HEK293 (cell line): ENCODE measurements around the gene LIMA1.

Experiments
- CTCF ChIA-PET: fragments of 350-600 bp; formaldehyde crosslinking; extraction: SDS; loops from one replicate; lab custom pipeline; 2021; ENCODE audit warnings: antibody characterized with exemption; lab: Yijun Ruan, JAX
- POLR2A ChIA-PET: fragments of 300-600 bp; formaldehyde crosslinking; extraction: SDS; loops from one replicate; lab custom pipeline; 2020; ENCODE audit warnings: antibody characterized with exemption, inconsistent platforms; lab: Yijun Ruan, JAX
- H3K27ac ChIP-seq: fragments of 200-500 bp; sonication (Bioruptor generic); 2 replicates; pipeline ENCODE4 v1.5.1; 2014; ENCODE audit warnings: low read depth, low read length, control low read depth, inconsistent platforms; ENCODE audit errors: extremely low read depth
- H3K36me3 ChIP-seq, 2 experiments: fragments of 200-500 bp in 1 of 2; sonication (Bioruptor generic) in 1 of 2; 1 replicate in 1 of 2; 2 replicates in 1 of 2; pipeline ENCODE4 v1.5.1; 2014 to 2017; ENCODE audit warnings: inconsistent platforms in 2 of 2, low read length in 2 of 2; ENCODE audit not compliant: control insufficient read depth in 2 of 2, insufficient read depth in 1 of 2
- H3K4me1 ChIP-seq: fragments of 200-500 bp; sonication (Bioruptor generic); 2 replicates; pipeline ENCODE4 v1.5.1; 2014; ENCODE audit warnings: mild to moderate bottlenecking, low read length, inconsistent platforms; ENCODE audit not compliant: control insufficient read depth, insufficient read depth
- H3K4me3 ChIP-seq: 2 replicates; pipeline ENCODE4 v1.5.1; 2011; ENCODE audit warnings: low read depth, mild to moderate bottlenecking, control low read depth, low read length, moderate library complexity
- H3K9me3 ChIP-seq: fragments of 200-500 bp; sonication (Bioruptor generic); 2 replicates; pipeline ENCODE4 v1.5.1; 2014; ENCODE audit warnings: low read depth, low read length, inconsistent platforms; ENCODE audit not compliant: control insufficient read depth, insufficient read depth
- CTCF ChIP-seq: fragments of 450-650 bp; formaldehyde crosslinking; IDR thresholded peaks from 2 replicates; pipeline ENCODE4 v1.5.1; 2016; ENCODE audit warnings: missing biosample characterization, missing genetic modification characterization
- PRDM1 ChIP-seq: fragments of 450-650 bp; formaldehyde crosslinking; IDR thresholded peaks from 2 replicates; pipeline ENCODE4; 2016; ENCODE audit warnings: missing biosample characterization, missing genetic modification characterization
- PRDM6 ChIP-seq: fragments of 450-650 bp; formaldehyde crosslinking; IDR thresholded peaks from 2 replicates; pipeline ENCODE4 v1.5.1; 2017; ENCODE audit warnings: missing biosample characterization, missing genetic modification characterization
- SCRT2 ChIP-seq: fragments of 450-650 bp; formaldehyde crosslinking; IDR thresholded peaks from 2 replicates; pipeline ENCODE4 v1.5.1; 2016; ENCODE audit warnings: missing biosample characterization, missing genetic modification characterization
- ZNF133 ChIP-seq: fragments of 450-650 bp; formaldehyde crosslinking; IDR thresholded peaks from 2 replicates; pipeline ENCODE4 v1.5.1; 2016; ENCODE audit warnings: missing biosample characterization, missing genetic modification characterization
- ZNF140 ChIP-seq: fragments of 450-650 bp; formaldehyde crosslinking; IDR thresholded peaks from 2 replicates; pipeline ENCODE4 v1.5.1; 2016; ENCODE audit warnings: missing biosample characterization, missing genetic modification characterization
- ZNF221 ChIP-seq: fragments of 450-650 bp; formaldehyde crosslinking; IDR thresholded peaks from 2 replicates; pipeline ENCODE4 v1.5.1; 2017; ENCODE audit warnings: missing biosample characterization, missing genetic modification characterization, borderline replicate concordance
- ZNF274 ChIP-seq, 2 experiments: fragments of 200-500 bp in 1 of 2; fragments of 450-650 bp in 1 of 2; sonication (Bioruptor generic) in 1 of 2; formaldehyde crosslinking in 1 of 2; IDR thresholded peaks; 2 replicates each; pipeline versions ENCODE4 v1.5.1 to v1.6.1; 2014 to 2016; ENCODE audit warnings: borderline replicate concordance in 1 of 2, inconsistent platforms in 1 of 2, low read length in 1 of 2, missing biosample characterization in 1 of 2, missing genetic modification characterization in 1 of 2
- ZNF416 ChIP-seq: fragments of 450-650 bp; formaldehyde crosslinking; IDR thresholded peaks from 2 replicates; pipeline ENCODE4 v1.5.1; 2016; ENCODE audit warnings: missing biosample characterization, missing genetic modification characterization
- ZNF501 ChIP-seq: fragments of 450-650 bp; formaldehyde crosslinking; IDR thresholded peaks from 2 replicates; pipeline ENCODE4 v1.5.1; 2016; ENCODE audit warnings: missing biosample characterization, missing genetic modification characterization
- ZSCAN18 ChIP-seq: fragments of 450-650 bp; formaldehyde crosslinking; IDR thresholded peaks from 2 replicates; pipeline ENCODE4 v1.5.1; 2016; ENCODE audit warnings: missing biosample characterization, missing genetic modification characterization

Gene LIMA1

GRCh38 chr12:50246197-50246865 is 37.0 kb downstream of the LIMA1 start:
- Histone ChIP-seq H3K4me3 (no peak overlapping the region), H3K9me3 (no peaks in the 10 kb centered on the region), H3K36me3 (no peaks in the 10 kb centered on the region), H3K27ac (no peak overlapping the region), H3K4me1 (peaks cover 12% of the 10 kb centered on the region)
- no peak for TF ChIP-seq ZNF416 (tag by site-specific recombination)
- TF ChIP-seq ZNF501 (tag by site-specific recombination) = no peak
- peak; percentile 35; the same call in 1 of the 2 replicates for TF ChIP-seq PRDM1 (tag by site-specific recombination)
- TF ChIP-seq ZNF274 (IDR thresholded peaks at IDR 0.05; ENCODE audit: low read length) = no peak
- no peak for TF ChIP-seq ZNF274 (tag by site-specific recombination; IDR thresholded peaks at IDR 0.05; ENCODE audit: borderline replicate concordance)
- ChIA-PET POLR2A (interaction anchor here (0.5 to 2.0 kb wide), 5 partner anchors 14 to 135 kb away, joined by 3 to 9 read pairs (median 4); partner anchors contain the start of gene LIMA1), CTCF (interaction anchor here (1.1 to 1.3 kb wide), 2 partner anchors 11 to 15 kb away, joined by 3 to 4 read pairs; no protein-coding TSS in a partner anchor)

- no peak overlapping the region for H3K4me3 ChIP-seq
- peaks cover 18% of the 10 kb centered on the region for H3K4me1 ChIP-seq
Observed at GRCh38 chr12:50243507-50243906, 39.8 kb downstream of the LIMA1 start.

GRCh38 chr12:50242751-50243191 is 40.5 kb downstream of the LIMA1 start:
- no peak overlapping the region for H3K27ac ChIP-seq
- POLR2A ChIA-PET = interaction anchor here (1.6 kb wide), 1 partner anchor 131 kb away, joined by 4 read pairs; no protein-coding TSS in a partner anchor
- no peak overlapping the region for H3K4me3 ChIP-seq
- no peaks in the 10 kb centered on the region for H3K9me3 ChIP-seq
- peak; percentile 54; the same call in 1 of the 2 replicates for TF ChIP-seq PRDM6 (tag by site-specific recombination)
- no peak for TF ChIP-seq ZNF221
- CTCF ChIA-PET = interaction anchor here (0.7 to 1.3 kb wide), 5 partner anchors 10 to 1782 kb away, joined by 3 to 4 read pairs (median 3); no protein-coding TSS in a partner anchor
- H3K4me1 ChIP-seq = peaks cover 18% of the 10 kb centered on the region
- no peaks in the 10 kb centered on the region for H3K36me3 ChIP-seq

More at GRCh38 chr12:50243507-50243906, 39.8 kb downstream of the LIMA1 start:
- Histone ChIP-seq H3K36me3 (no peaks in the 10 kb centered on the region), H3K9me3 (no peaks in the 10 kb centered on the region), H3K27ac (no peak overlapping the region)
- ChIA-PET POLR2A (interaction anchor here (0.5 to 1.6 kb wide), 2 partner anchors 132 to 412 kb away, joined by 3 to 4 read pairs; no protein-coding TSS in a partner anchor), CTCF (interaction anchor here (1.1 to 1.3 kb wide), 2 partner anchors 47 to 174 kb away, joined by 3 read pairs; no protein-coding TSS in a partner anchor)
- TF ChIP-seq SCRT2 (tag by site-specific recombination) (peak; percentile 62), ZNF140 (tag by site-specific recombination) (no peak)

GRCh38 chr12:50241178-50241577 is 42.1 kb downstream of the LIMA1 start:
- ChIA-PET CTCF (interaction anchor here (1.3 kb wide), 1 partner anchor 73 kb away, joined by 3 read pairs; no protein-coding TSS in a partner anchor), POLR2A (no interaction called here)
- no peaks in the 10 kb centered on the region; a peak in 1 of 3 replicates for H3K36me3 ChIP-seq
- H3K9me3 ChIP-seq = no peaks in the 10 kb centered on the region
- peak; percentile 35; the same call in 1 of the 2 replicates for TF ChIP-seq ZNF133
- no peak for TF ChIP-seq ZSCAN18 (tag by site-specific recombination)
- no peak for TF ChIP-seq CTCF
- H3K4me1 ChIP-seq = peaks cover 15% of the 10 kb centered on the region
- H3K27ac ChIP-seq = no peak overlapping the region
- no peak overlapping the region for H3K4me3 ChIP-seq
